H1 (cell line): ENCODE results near the gene ADAMTS16. TPM values are rescaled to one million over a fixed set of nuclear protein-coding genes. Genes with fewer than 3 reads are reported as not detected.

ENCODE experiments used
- CTCF ChIA-PET: fragments of 300-600 bp; sonication (Branson Sonifier 250); formaldehyde crosslinking; loops from one replicate; lab custom pipeline; 2021; ENCODE audit not compliant: partially characterized antibody; lab: Charles Lee
- POLR2A ChIA-PET: fragments of 300-600 bp; sonication (Branson Sonifier 250); formaldehyde crosslinking; loops from one replicate; lab custom pipeline; 2021; ENCODE audit warnings: inconsistent platforms; ENCODE audit not compliant: partially characterized antibody; lab: Charles Lee
- DNase-seq, 2 experiments: peaks; one replicate each; pipeline versions ENCODE4 v3.0.0 to v3.0.0-alpha.2; 2010 to 2022; ENCODE audit warnings: low spot score in 2 of 2, low read depth in 1 of 2, mixed read lengths in 1 of 2
- FAIRE-seq: peaks from 2 replicates; lab custom pipeline; 2011; peaks lifted over from hg19 to GRCh38; lab: Jason Lieb, UNC
- H2AFZ ChIP-seq: 2 replicates; pipeline ENCODE4 v1.8.1; 2012; ENCODE audit warnings: low read length, inconsistent platforms
- H2AK5ac ChIP-seq: 2 replicates; pipeline ENCODE4 v1.6.1; 2013; ENCODE audit warnings: low read depth, low read length
- H2BK120ac ChIP-seq: replicated peaks from 2 replicates; pipeline ENCODE3; 2013; ENCODE audit warnings: low read depth, low read length, inconsistent platforms
- H2BK12ac ChIP-seq: 2 replicates; pipeline ENCODE4 v1.6.1; 2013; ENCODE audit warnings: low read depth, low read length
- H2BK15ac ChIP-seq: 2 replicates; pipeline ENCODE4 v1.6.1; 2013; ENCODE audit warnings: low read length
- H2BK20ac ChIP-seq: 2 replicates; pipeline ENCODE4 v1.6.1; 2013; ENCODE audit warnings: low read length
- H2BK5ac ChIP-seq: 2 replicates; pipeline ENCODE4 v1.6.1; 2013; ENCODE audit warnings: low read depth, low read length
- H3K14ac ChIP-seq: 2 replicates; pipeline ENCODE4 v1.6.1; 2013; ENCODE audit warnings: inconsistent platforms; ENCODE audit not compliant: insufficient read length
- H3K18ac ChIP-seq: 2 replicates; pipeline ENCODE4 v1.6.1; 2013; ENCODE audit warnings: low read length; ENCODE audit errors: extremely low read depth
- H3K23ac ChIP-seq: 2 replicates; pipeline ENCODE4 v1.6.1; 2013; ENCODE audit warnings: inconsistent platforms; ENCODE audit not compliant: insufficient read length
- H3K23me2 ChIP-seq: 2 replicates; pipeline ENCODE4 v1.6.1; 2013; ENCODE audit warnings: low read depth, low read length
- H3K27ac ChIP-seq: 2 replicates; pipeline ENCODE4 v1.6.1; 2011; ENCODE audit warnings: low read depth, low read length, inconsistent platforms
- H3K27me3 ChIP-seq, 4 experiments: replicated peaks in 1 of 4; 1 replicate in 1 of 4; 2 replicates in 3 of 4; pipeline versions ENCODE4 v1.6.1 to v1.8.1; 2011 to 2013; ENCODE audit warnings: low read length in 3 of 4, mild to moderate bottlenecking in 3 of 4, inconsistent platforms in 2 of 4, mixed read lengths in 2 of 4, moderate library complexity in 1 of 4; ENCODE audit not compliant: control insufficient read depth in 3 of 4, insufficient read depth in 3 of 4; ENCODE audit errors: extremely low read depth in 1 of 4
- H3K36me3 ChIP-seq, 4 experiments: 2 replicates each; pipeline versions ENCODE4 v1.6.1 to v1.8.1; 2011 to 2013; ENCODE audit warnings: mild to moderate bottlenecking in 4 of 4, low read length in 3 of 4, moderate library complexity in 2 of 4, control low read depth in 1 of 4, inconsistent platforms in 1 of 4; ENCODE audit not compliant: insufficient read depth in 4 of 4, control insufficient read depth in 2 of 4
- H3K4ac ChIP-seq: replicated peaks from 2 replicates; pipeline ENCODE3; 2013; ENCODE audit warnings: low read length, low read depth, mixed read lengths, inconsistent platforms; ENCODE audit not compliant: insufficient read length
- H3K4me1 ChIP-seq, 4 experiments: replicated peaks in 1 of 4; 1 replicate in 1 of 4; 2 replicates in 3 of 4; pipeline versions ENCODE4 v1.6.1 to v1.8.1; 2011 to 2013; ENCODE audit warnings: low read length in 3 of 4, inconsistent platforms in 2 of 4, mixed read lengths in 1 of 4; ENCODE audit not compliant: insufficient read depth in 4 of 4, control insufficient read depth in 3 of 4
- H3K4me2 ChIP-seq, 2 experiments: 2 replicates each; pipeline versions ENCODE4 v1.6.1 to v1.8.1; 2011 to 2013; ENCODE audit warnings: low read depth in 2 of 2, low read length in 2 of 2, control low read depth in 1 of 2, inconsistent platforms in 1 of 2, mild to moderate bottlenecking in 1 of 2; ENCODE audit not compliant: insufficient read depth in 1 of 2
- H3K4me3 ChIP-seq, 4 experiments: fragments of 200-600, 300-600 bp in 1 of 4; sonication (generic), shearing (Covaris generic), sonication (Bioruptor Twin) in 1 of 4; 2 replicates each; pipeline versions ENCODE4 v1.5.1 to v1.8.1; 2011 to 2016; ENCODE audit warnings: low read length in 4 of 4, low read depth in 3 of 4, control low read depth in 2 of 4, inconsistent platforms in 2 of 4, mild to moderate bottlenecking in 2 of 4, mixed read lengths in 1 of 4, moderate library complexity in 1 of 4; ENCODE audit not compliant: insufficient read depth in 2 of 4; ENCODE audit errors: extremely low read depth in 1 of 4
- H3K56ac ChIP-seq: replicated peaks from 2 replicates; pipeline ENCODE3; 2013; ENCODE audit warnings: low read depth, mild to moderate bottlenecking, mixed read lengths, low read length, inconsistent platforms; ENCODE audit not compliant: insufficient read length
- H3K79me1 ChIP-seq: 2 replicates; pipeline ENCODE4 v1.6.1; 2013; ENCODE audit warnings: low read depth, low read length, control low read depth
- H3K79me2 ChIP-seq, 2 experiments: 2 replicates each; pipeline versions ENCODE4 v1.6.1 to v1.8.1; 2012 to 2013; ENCODE audit warnings: low read length in 2 of 2, mild to moderate bottlenecking in 2 of 2, inconsistent platforms in 1 of 2; ENCODE audit not compliant: insufficient read depth in 2 of 2, control insufficient read depth in 1 of 2
- H3K9ac ChIP-seq, 4 experiments: replicated peaks in 1 of 4; 1 replicate in 1 of 4; 2 replicates in 3 of 4; pipeline versions ENCODE4 v1.6.1 to v1.8.1; 2011 to 2013; ENCODE audit warnings: low read depth in 3 of 4, low read length in 3 of 4, control low read depth in 2 of 4, mild to moderate bottlenecking in 2 of 4, moderate library complexity in 2 of 4, inconsistent platforms in 1 of 4; ENCODE audit errors: extremely low read depth in 1 of 4
- H3K9me3 ChIP-seq, 2 experiments: 2 replicates each; pipeline versions ENCODE4 v1.6.1 to v1.8.1; 2012 to 2013; ENCODE audit warnings: mild to moderate bottlenecking in 2 of 2, moderate library complexity in 2 of 2, control low read depth in 1 of 2, inconsistent platforms in 1 of 2, low read depth in 1 of 2, low read length in 1 of 2, mixed read lengths in 1 of 2; ENCODE audit not compliant: insufficient read depth in 2 of 2
- H4K20me1 ChIP-seq, 2 experiments: replicated peaks in 1 of 2; 2 replicates each; pipeline versions ENCODE3 to v1.8.1; 2011 to 2013; ENCODE audit warnings: inconsistent platforms in 2 of 2, low read length in 2 of 2, mild to moderate bottlenecking in 1 of 2; ENCODE audit not compliant: insufficient read depth in 2 of 2, control insufficient read depth in 1 of 2
- H4K5ac ChIP-seq: 2 replicates; pipeline ENCODE4 v1.6.1; 2013; ENCODE audit warnings: low read length, low read depth, mixed read lengths, inconsistent platforms; ENCODE audit not compliant: insufficient read length
- H4K8ac ChIP-seq: 2 replicates; pipeline ENCODE4 v1.8.0; 2013; ENCODE audit warnings: mild to moderate bottlenecking, moderate library complexity, low read length, inconsistent platforms; ENCODE audit not compliant: insufficient read depth; ENCODE audit errors: extremely low read depth
- H4K91ac ChIP-seq: replicated peaks from 2 replicates; pipeline ENCODE3; 2013; ENCODE audit warnings: low read length, mixed read lengths, inconsistent platforms; ENCODE audit not compliant: insufficient read length
- CBX8 ChIP-seq: fragments of 300-800, 300-1000 bp; sonication (generic); IDR thresholded peaks from 2 replicates; pipeline ENCODE4 v1.7.1; 2016; ENCODE audit warnings: low read depth, low read length, borderline replicate concordance
- GTF2F1 ChIP-seq: IDR thresholded peaks from 2 replicates; pipeline ENCODE4 v1.6.1; 2012; ENCODE audit warnings: low read depth, low read length, improper control_type of control experiment, borderline replicate concordance
- WGBS, 2 experiments: shearing (Covaris generic) in 1 of 2; methylation state at CpG; one replicate each; pipeline versions ENCODE4 v1.1.6 to v1.1.7; 2013 to 2015; ENCODE audit warnings: low lambda C conversion rate in 2 of 2, mixed read lengths in 2 of 2, inconsistent platforms in 1 of 2, low coverage in 1 of 2, missing lambda C conversion rate in 1 of 2; ENCODE audit not compliant: insufficient replicate concordance in 2 of 2, insufficient coverage in 1 of 2, insufficient read length in 1 of 2; ENCODE audit errors: extremely low coverage in 1 of 2, missing lambda C conversion rate in 1 of 2; 5-methylcytosine and 5-hydroxymethylcytosine counted together
- polyA plus RNA-seq, 7 experiments: library from polyadenylated mRNA; depleted of rRNA in 3 of 7; stranded (reverse) in 5 of 7; unstranded in 2 of 7; fragments of >200 nt in 5 of 7; fragments of 200-250 nt in 2 of 7; gene quantifications; 1 replicate in 5 of 7; 2 replicates in 1 of 7; 4 replicates in 1 of 7; pipeline versions ENCODE4 v1.2.1 to v1.2.3, GENCODE V29; 2011 to 2013; ENCODE audit warnings: missing spikeins in 2 of 7, mixed read lengths in 2 of 7
- total RNA-seq: library from RNA; stranded (reverse); fragmentation: NEBNext Ultra II Directional; extraction: Animal tissue kit (Norgen Biotek cat#: 25700); gene quantifications from 2 replicates; pipeline ENCODE4 v1.2.1, GENCODE V29; 2021

ADAMTS16 gene
- total and polyA plus RNA-seq, 2 of the 8 experiments (the other 6 are each of a cell fraction or from before 2014, with no cell fraction given) = 3.7 to 16.0 TPM

- no peaks in the 10 kb centered on the region for H3K4me1 ChIP-seq
- H2BK15ac ChIP-seq = no peak overlapping the region
- DNase-seq (no peak), FAIRE-seq (no peak)
- CTCF ChIA-PET = interaction anchor here (1.0 kb wide), 1 partner anchor 183 kb away, joined by 3 read pairs; no protein-coding TSS in a partner anchor
- POLR2A ChIA-PET = interaction anchor here (0.6 kb wide), 1 partner anchor 207 kb away, joined by 3 read pairs; no protein-coding TSS in a partner anchor
- H3K36me3 ChIP-seq = no peaks in the 10 kb centered on the region; a peak in 4 of 8 replicates
- H3K4me3 ChIP-seq = no peak overlapping the region
- H3K4ac ChIP-seq = no peak overlapping the region
- H2AK5ac ChIP-seq = no peak overlapping the region
- TF ChIP-seq CBX8 = no peak
- no peak for TF ChIP-seq GTF2F1
- H4K20me1 ChIP-seq = no peaks in the 10 kb centered on the region
- no peak overlapping the region for H3K4me2 ChIP-seq
- H2BK20ac ChIP-seq = no peak overlapping the region
- H3K9ac ChIP-seq = no peak overlapping the region
- no peak overlapping the region for H4K91ac ChIP-seq
- no peak overlapping the region for H2BK120ac ChIP-seq
- no peak overlapping the region for H2BK5ac ChIP-seq
- no peak overlapping the region for H3K14ac ChIP-seq
- H3K79me2 ChIP-seq = no peaks in the 10 kb centered on the region
- H3K56ac ChIP-seq = no peak overlapping the region
- H3K27me3 ChIP-seq = no peaks in the 10 kb centered on the region
- no peak overlapping the region for H4K8ac ChIP-seq
- H3K23me2 ChIP-seq = no peaks in the 10 kb centered on the region
- no peak overlapping the region for H3K18ac ChIP-seq
- 92% methylated on average over 11 of the region's 11 CpGs; no CpG with 5 or more reads in 1 of the 2 experiments for WGBS, 2 experiments
- no peak overlapping the region for H3K27ac ChIP-seq
- H3K9me3 ChIP-seq = no peaks in the 10 kb centered on the region
- H2BK12ac ChIP-seq = no peak overlapping the region
- no peak overlapping the region for H3K23ac ChIP-seq
- no peaks in the 10 kb centered on the region for H3K79me1 ChIP-seq
- no peak overlapping the region for H2AFZ ChIP-seq
- H4K5ac ChIP-seq = no peak overlapping the region
Measured at GRCh38 chr5:5234912-5235311, 94.8 kb downstream of the ADAMTS16 start.
